GM15510 (cell line): ENCODE data around the gene GFOD1.

Experiments
- POLR2A ChIP-seq: IDR thresholded peaks from 3 replicates; pipeline ENCODE4 v1.6.1; 2011; ENCODE audit warnings: borderline replicate concordance; ENCODE audit not compliant: insufficient read length; ENCODE audit errors: extremely low read depth

Gene GFOD1

DNA sequence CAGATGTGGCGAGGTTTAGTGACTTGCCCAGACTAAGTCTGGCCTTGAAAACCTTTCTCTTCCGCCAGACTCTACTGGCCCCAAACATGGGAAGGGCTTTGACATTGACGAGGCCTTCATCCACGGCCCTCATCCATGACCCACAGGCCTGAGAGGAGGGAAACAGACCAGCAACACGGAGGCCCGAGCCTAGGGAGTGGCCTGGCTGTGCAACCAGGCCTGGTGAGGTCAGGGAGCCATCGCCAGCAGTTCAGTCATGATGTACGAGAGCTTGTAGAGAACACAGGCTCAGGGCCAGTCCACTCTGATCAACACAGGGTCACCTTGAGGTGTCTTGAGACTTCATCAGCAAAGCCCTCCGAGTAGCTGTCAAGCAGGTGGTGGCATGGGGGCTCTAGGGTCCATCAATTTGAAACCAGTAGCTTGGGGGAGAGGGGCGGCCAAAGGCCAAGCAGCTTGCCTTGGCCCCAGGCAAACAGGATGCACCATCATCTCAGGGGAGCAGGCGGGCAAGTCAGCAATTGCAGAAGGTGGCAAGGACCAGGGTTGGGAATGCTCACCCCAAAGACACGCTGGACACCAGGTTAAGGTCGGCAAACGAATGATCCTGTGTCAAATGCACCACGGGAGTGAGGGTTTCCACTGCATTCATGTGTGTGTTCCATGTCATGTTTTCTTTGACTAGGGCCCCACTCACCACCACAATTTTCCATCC, 36.1 kb downstream of the GFOD1 start:
- TF ChIP-seq POLR2A = no peak

DNA sequence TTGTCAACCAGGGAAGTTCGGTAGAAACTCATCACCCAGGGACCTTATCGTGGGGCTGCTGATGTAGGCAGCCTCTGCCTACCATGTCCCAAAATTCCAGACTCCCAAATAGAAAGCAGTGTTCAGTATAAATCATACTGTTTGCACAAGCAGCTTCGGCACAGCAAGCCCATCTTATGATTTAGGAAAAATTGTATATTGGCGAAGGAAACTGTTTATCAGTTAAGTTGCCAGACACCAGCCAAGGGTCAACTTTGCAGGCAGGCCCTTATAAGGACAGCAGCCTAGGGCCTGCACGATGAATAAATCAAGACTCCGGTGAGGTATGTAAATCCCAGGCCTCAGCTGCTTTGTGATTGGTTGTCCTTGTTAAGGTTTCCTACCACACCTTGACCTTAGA, 36.8 kb downstream of the GFOD1 start:
- TF ChIP-seq POLR2A = no peak

DNA sequence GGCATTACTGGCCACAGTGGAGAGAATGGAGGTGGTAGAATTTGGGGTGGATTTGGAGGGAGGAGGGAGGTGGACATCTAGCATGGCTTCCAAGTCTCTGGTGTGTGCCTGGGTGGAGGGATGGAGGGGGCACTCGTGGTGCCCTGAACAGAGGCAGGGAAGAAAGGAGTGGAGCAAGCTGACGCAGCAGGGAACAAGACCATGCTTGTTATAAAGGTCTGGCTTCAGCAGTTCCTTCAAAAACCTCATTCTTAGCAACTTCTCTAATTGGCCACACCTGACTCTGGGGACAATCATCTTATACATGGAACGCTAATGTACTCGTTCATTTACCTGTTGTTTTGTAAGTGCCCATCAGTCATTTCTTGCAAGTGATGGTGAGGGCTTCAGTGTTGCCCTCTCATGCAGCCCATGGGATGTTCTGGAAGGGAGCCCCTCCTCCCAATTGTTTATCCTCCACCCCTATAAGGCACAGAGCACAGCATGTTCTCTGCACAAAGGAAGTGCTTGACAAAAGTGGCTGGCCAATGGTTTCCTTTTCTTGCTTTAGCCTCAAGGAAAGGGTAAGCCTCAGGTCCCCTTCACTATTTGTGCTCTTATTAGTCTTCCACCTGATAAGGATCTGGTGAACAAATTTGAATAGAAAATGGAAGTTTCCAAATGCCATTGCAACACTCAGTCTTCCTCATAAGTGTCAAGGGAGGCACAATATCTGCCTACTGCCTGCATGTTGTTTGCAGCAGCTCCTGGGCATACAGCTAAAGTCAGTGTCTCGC, 39.3 kb downstream of the GFOD1 start:
- no peak for TF ChIP-seq POLR2A

DNA sequence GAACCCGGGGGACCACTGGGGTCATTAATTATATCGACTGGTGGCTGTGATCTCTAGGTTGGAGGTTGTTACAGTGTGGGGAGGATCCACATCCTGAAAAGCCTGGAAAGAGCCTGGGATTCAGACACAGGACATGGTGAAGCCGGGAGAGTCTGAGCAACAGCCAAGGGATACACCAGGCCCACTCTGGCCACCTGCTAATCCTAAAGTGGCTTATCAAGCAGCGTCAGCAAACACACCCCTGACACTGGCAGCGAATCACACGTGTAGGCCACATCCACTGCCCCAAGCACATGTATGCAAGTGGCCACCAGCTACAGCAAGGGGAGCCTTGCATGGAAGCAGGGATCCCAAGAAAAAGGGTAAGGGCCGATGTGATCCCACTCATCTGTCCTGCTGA, 41.0 kb downstream of the GFOD1 start:
- no peak for TF ChIP-seq POLR2A

DNA sequence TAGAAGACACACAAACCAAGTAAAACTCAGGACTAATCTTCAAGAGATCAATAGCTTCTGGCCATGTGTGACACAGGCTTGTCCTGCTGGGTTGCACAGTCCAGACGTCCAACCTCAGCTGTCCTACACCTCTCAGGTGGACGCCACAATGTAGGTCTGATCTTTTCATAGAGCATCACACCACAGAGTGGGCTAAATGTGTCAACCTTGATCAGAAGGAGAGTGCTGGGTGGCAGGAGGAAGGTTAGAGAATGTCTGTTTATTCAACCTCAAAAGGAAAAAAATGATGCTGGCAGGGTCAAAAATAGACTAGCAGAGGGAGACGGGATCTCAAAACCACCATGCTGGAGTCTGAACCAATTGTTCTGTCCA, 41.7 kb downstream of the GFOD1 start:
- TF ChIP-seq POLR2A = no peak

DNA sequence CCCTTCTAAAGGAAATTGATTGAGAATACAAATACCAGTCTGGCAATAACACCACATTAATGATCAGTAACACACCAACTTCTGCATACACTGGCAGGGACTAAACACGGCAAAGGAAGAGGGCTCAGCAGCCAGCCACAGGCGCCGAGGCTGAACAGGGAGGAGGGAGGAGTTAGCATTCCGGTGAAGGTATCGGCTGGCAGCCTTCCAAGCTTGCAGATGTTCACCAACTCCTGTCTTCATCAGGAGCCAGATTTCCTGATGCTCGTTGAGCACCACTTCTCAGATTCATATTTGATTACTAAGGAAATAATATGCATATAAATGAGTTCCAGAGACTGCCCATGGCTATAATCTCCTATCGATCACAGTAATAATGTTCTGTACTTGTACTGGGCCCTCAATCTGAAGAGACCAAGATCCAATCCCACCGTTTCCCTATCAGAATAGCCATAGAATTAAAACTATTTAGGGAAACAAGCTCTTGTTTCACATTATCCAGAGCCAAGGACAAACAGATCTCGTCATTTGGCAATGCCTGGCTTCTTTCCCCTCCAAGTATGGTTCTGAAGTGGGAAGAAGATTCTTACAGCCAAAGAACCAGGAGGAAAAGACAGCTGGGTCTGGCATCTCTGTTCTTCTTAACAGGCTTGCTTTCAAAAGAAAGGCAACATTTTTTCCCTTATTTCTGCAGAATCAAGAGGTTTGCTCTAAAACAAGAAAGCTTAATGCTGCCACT, 42.2 kb downstream of the GFOD1 start:
- TF ChIP-seq POLR2A = no peak

DNA sequence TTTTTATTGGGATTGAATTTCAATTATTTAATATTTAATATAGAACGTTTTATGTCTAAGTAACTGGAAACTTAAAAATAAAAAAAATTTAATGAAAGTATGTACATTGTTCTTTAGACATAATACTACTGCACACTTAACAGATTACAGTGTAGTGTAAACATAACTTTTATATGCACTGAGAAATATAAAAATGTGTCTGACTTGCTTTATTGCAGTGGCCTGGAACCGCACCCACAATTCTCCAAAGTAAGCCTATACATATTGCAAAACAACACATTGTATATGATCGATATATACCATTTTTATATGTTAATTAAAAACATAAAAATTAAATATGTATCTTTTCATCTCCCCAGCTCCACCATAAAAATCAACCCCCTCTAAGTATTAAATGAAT, 42.8 kb downstream of the GFOD1 start:
- no peak for TF ChIP-seq POLR2A

DNA sequence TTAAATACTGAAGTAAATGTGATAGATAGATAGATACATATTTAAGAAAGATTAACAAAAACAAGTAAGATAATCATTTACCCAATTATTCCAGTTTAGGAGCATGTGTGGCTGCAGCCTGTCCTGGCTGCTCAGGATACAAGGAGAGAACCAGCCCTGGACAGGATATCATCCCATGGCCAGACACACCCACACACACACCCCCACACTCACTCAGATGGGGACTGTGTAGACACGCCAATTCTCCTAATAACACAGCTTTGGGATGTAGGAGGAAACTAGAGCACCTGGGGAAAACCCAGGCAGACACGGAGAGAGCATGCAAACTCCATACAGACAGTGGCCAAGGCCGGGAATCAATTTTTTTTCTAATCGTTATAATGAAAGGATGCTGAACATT, 45.6 kb downstream of the GFOD1 start:
- TF ChIP-seq POLR2A = no peak

DNA sequence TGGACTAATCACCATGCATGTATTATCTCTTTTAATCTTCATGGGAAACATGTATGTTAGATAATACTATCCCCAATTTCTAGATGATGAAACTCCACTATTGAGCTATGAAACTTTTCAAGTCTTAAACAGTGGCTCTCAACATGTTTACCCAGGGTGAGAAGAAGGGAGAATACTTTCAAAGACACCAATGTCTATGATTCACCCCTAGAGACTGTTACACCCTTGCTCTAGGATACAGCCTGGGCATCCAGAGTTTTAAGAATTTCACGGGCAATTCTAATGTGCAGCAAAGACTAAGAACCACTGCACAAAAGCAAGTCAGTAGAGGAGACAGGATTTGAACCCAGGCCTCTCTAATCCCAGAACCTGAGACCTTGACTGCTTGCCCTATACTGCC, 47.8 kb downstream of the GFOD1 start:
- no peak for TF ChIP-seq POLR2A

DNA sequence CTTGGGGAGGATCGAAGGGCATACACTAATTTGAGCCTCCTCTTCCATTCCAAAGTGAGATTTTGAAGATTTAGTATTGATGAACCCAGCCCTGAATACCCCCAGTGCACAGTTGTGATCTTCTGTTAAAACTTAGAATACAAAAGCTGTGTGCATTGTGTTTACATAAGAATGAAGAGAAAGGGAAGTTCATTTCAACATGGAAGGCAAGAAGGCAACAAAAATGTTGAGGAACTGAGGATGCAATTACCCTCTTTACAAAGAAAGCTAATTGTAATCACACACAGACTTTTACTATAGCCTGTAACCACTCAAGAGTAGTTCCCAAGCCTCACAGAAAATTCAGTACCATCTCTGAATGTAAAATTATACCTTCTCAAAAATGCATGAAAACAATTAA, 49.3 kb downstream of the GFOD1 start:
- TF ChIP-seq POLR2A = no peak

DNA sequence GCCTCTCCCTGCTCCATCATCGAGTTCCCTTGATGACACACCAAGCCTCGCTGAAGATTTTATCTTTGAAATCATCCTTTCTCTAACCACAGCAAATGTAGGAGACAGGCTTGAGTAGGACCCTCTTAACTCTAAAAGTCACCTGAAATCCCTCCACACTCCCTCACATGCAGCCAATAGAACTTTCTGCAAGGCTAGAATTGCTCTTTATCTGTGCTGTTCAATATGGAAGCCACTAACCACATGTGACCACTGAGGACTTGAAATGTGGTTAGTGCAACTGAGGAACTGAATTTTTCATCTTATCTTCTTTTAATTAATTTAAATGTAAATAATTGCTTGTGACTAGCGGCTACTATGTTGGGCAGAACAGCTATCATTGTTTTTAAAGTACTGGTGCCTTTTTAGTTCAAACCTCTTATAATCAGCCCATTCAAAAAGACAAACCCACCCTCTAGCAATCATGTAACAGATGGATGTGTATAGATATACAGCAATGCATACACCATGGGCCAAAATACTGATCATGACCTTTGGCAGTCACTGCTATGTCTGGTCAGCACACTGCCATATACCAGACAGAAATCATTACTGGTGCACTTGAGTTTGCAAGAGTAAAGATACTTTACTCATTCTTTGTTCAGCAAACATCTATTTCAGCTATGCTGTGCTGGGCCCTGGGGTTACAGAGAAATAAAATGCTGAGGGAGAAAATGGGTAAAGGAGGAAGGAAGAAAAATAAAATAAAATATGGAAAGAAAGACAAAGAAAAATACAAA, 50.0 kb downstream of the GFOD1 start:
- no peak for TF ChIP-seq POLR2A

DNA sequence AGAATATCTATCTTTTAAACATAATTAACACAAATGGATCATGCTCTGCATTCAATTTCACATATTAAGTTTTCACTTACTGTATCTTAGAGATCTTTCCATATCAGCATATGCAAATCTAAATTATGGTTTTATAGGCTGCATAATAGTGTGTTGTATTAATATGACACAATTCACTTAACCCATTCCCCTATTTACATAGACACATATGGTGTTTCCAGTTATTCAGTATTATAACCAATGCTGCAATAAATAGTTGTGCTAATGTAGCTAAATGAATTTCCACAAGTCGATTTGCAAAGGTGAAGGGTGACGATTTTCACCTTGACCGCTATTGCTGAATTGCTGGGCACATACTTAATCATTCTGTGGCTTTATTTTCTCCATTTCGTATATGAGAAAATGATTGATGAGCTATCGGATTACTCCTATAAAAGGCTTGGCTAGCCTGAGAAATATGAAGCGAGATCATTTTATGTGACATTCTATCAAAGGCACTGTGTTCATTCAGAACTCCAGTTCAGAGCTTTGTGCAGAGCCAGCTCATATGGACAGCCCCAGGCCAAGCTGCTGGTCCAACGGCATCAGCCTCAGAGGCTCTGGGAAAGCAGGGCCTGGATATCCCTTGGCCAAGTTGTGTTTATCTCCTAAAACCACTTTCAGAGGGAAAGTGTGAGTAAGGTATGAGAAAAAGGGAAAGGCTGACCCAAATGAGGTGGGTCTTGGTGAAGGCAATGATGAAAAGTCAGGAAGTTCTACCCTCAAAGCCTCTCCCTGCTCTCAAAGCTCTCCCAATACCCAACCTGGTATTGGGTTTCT, 50.8 kb downstream of the GFOD1 start:
- no peak for TF ChIP-seq POLR2A

DNA sequence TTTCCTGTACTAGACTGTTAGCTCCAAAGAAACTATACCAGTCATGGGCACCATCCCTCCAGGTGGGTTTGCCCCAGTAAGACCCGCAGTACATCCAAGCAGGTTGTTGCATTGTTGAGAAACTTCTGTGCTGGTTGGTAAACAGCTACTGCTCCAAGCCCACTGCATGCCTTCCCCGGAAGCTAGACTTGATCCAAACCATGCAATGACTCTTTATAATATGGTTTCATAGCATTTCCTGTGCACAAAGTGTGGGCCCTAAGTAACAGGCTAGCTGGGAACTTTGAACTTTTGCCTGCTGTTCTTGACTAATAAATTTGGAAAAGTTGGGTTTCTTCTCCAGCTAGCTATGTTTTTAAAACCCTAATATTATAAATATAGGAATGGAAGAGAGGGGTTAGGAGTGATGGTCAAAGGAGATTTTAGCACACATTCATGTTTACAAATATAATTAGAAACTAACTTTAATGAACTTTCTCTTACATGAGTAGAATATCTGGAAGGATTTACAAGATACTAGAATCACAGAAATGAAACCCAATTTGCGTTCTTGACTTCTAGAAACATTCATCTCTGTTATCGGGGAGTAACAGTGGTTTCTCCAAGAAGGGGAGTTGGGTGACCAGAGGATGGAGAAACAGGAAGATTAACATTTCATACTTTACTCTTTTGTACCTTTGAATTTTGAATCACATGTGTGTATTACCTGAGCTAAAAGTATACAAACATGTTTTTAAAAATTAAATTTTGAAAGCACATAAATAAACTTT, 51.7 kb downstream of the GFOD1 start:
- no peak for TF ChIP-seq POLR2A
